Stimulated activated CD8-positive, alpha-beta memory T cell treated with anti-CD3 and anti-CD28 coated beads, Interleukin-4, amount 100 ng/mL, for 4 hours (primary cell): ENCODE measurements around the gene ABCA3.

Experiments
- DNase-seq, 2 donors: peaks; one replicate each; pipeline ENCODE4 v3.0.0-alpha.2; 2020; ENCODE audit warnings: low read depth in 2 of 2, low spot score in 1 of 2

Gene ABCA3

DNA sequence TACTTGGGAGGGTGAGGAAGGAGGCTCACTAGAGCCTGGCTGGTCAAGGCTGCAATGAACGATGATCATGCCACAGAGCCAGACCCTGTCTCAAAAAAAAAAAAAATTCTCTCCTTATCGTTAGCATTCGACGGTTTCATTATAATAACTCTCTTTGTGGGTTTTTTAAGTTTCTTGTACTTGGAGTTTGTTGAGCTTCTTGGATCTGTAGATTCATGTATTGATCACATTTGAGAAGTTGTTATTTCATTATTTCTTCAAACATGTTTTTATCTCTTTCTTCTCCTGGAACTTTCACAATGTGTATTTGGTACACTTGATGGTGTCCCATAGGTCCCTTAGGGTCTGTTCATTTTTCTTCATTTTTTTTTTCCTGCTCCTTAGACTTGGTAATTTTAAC, 16.8 kb upstream of the ABCA3 start:
- DNase-seq: no peak

DNA sequence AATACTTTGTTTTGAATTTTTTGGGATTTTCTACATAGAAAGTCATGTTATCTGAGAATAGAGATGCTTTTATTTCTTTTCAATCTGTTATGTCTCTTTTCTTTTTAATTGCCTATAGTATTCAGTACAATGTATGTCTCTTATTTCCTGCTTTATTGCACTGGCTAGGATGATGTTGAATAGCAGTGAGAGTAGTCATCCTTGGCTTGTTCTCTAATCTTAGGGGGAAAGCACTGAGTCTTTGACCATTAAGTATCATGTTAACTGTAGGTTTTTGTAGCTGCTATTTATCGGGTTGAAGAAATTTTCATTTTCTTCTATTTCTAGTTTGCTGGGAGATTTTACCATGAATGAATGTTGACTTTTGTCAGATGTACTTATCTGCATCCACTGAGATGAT, 10.0 kb upstream of the ABCA3 start:
- DNase-seq: no peak

DNA sequence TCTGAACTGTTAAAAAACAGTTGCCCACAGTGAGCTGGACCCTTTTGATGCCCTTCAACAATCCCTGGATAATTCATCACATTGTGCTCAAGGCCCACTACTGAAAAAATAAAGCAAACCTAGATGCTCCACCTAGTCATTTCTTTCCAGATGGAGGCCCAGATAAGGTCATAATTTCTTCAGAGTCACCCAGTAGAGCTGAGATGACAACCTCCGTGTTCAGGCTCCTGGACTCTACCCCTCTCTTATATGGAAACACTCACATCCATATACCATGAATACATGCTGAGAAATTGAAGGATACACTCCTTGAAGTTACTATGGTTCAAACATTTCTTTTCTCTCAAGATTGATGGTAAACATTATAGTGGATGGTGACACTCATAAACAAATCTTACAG, 2.7 kb upstream of the ABCA3 start:
- DNase-seq: no peak

DNA sequence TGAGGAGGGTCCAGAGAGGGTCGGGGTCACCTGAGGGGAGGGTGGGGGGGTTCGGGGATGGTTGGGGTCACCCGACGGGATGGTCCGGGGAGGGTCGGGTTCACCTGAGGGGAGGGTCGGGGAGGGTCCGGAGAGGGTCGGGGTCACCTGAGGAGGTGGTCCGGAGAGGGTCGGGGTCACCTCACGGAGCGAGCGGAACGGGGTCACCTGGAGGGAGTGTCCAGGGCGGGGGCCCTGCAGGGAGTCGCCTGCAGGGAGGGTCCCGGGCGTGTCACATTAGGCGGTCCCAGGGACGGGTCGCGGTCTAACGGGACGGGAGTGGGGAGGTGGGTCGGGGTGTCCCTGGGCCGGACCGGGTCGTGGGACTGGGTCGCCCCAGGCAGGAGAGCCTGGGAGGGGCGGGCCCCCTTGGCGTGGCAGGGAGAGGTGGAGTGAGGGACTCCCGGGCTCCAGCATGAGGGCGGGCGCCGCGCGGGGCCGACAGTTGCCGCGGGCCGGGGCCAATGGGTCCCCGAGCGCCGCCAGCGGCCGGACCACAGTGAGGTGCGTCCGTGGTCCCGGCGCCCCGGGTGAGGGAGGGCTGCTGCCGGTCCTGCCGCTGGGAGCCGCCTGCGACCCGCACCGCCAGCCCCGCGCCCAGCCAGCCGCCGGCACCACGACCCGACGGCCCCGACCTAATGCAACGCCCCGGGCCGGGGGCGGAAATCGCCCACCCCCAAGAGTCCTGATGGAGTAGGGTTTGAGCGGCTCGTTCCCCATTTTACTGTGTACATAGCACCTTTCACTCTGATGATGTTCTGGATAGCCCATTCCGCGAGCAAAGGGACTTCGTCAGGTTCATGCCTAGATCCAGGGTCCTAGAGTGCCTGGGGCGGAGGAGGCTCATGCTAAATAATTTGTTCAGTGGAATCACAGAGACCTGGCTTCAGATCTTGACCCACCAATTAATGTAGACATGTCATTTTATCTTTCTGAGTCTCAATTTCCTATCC, 1.2 kb upstream of the ABCA3 start:
- DNase-seq: no peak

DNA sequence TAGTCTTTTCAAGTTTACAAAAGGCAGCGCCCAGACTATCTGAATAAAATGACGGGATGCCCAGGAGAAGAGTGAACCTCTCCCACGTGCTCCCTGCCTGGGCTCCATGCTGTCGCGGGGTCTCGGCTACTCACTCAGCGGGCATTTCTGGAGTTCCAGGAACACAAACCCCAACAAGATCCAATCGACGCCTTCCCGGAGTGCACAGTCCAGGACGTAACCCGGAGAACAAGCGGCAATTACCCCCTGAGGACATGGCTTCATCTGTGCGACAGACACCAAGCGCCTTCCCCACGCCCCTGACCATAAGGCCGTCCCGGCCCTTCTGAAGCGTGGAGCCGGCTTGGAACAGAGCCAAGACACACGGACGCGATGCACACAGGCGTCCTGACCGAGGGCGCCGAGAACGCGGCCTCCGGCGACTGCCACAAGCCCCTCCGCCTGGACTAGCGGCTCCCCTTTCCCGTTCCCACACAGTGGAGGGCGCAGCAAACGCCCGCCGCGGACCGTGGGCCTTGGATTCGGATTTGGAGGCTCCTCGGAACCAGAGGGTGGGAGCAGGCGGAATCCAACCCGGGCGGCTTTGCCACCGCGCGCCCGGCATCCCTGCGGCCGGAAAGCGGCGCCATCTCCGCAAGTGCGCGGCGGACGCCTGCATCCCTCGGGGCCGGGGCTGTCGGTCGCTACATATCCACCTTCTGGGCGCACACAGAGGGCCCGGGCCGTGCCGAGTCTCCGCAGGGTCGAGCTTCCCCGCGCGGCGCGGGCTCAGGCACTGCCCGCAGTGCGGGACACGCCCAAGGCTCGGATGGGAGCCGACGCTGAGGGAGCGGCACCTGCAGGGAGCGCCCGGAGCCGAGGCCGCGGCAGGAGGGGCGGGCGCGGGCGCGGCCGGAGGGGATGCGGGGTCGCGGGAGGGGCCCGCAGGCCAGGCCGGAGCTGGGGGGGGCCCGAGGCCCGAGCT, 725 bp downstream of the ABCA3 start:
- DNase-seq: no peak

DNA sequence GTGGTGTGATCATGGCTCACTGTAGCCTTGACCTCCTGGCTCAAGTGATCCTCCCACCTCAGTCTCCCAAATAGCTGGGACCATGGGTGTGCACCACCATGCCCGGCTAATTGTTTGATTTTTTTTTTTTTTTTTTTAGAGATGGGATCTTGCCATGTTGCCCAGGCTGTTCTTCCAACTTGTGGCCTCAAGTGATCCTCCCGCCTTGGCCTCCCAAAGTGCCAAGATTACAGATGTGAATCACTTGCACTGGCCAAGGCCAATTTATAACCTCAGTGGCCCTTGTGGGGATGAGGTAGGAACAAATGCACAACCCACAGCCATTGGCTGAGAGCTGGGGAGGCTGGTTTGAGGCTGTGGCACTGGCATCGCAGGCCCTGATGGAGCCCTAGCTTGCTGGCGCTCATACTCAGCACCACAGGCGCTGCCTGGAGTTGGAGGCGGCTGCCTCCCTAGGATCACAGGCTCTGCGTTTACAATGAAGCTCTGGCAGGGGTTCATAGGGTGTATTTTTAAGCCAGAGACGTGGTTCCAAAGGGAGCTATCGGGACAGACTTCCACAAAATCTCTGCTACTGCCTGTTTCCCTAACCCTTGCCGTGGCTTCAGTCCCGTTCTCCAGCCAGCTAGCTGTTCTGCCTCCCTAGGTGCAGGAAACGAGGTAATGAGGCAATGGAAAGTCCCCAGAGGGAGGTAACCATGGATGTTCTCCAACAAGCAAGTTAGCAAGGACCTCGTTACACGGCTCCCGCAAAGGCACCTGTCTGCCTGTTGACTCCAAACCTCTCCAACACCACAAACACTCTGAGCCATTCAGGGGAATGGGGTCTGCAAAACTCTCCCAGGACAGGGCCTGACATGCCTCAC, 2.9 kb downstream of the ABCA3 start:
- no peak for DNase-seq

DNA sequence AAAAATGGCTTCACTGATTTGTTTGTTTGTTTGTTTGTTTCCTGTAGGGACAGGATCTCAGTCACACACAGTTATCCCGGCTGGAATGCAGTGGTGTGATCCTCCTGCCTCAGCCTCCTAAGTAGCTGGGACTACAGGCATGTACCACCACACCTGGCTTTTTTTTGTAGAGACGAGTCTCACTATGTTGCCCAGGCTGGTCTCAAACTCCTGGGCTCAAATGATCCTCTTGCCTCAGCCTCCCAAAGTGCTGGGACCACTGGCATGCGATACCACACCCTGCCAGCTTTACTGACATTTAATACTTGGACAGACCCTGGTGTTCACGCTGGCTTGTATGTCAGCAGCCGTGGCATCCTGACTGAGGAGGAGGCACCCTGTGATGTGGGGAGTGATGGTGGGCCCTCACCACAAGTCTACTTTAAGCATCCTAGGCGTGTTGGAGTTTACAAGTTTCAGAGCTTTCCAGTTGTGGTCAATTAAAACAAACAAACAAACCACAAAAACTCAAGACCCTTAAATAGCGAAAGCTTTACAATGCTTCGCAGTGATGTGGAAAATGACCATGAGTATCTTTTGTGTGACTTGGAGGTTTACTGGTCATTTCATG, 5.1 kb downstream of the ABCA3 start:
- no peak for DNase-seq

DNA sequence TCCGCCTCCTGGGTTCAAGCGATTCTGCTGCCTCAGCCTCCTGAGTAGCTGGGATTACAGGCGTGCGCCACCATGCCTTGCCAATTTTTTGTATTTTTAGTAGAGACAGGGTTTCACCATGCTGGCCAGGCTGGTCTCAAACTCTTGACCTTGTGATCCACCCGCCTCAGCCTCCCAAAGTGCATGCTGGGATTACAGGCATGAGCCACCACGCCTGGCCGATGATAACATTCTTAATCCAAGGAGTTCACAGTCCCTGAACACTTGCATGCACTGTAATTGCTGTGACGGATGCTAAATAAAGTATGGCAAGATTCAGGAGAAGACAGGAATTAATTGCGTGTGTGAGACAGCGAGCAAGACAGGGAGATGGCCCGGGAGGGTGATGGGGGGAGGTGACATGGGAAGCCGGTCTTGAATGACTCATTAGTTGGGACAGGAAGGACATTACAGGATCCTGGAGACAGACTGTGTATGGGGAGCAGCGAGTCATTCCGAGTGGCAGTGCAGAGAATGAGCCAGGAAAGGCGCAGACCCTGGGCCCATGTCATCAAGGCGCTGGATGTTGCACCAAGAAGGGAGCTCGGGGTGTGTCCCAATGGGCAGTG, 6.7 kb downstream of the ABCA3 start:
- no peak for DNase-seq

DNA sequence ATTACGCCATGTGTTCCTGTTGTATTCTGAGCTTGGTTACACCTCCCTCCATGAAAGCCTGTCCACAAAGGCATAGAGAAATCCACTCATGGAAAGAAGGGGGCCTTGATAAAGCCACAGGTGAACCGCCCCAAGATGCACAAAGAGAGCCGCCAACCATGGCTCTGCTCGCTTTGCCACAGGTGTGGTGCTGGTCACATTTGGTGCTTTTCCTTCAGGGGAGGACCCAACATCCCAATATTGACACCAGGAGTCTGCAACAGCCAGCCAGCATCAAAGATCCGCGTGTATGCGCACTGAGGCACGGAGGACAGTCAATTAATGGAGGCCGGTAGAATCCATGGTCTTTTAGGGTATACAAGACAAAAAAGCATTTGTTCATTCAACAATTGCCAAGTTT, 7.3 kb downstream of the ABCA3 start:
- DNase-seq: no peak

DNA sequence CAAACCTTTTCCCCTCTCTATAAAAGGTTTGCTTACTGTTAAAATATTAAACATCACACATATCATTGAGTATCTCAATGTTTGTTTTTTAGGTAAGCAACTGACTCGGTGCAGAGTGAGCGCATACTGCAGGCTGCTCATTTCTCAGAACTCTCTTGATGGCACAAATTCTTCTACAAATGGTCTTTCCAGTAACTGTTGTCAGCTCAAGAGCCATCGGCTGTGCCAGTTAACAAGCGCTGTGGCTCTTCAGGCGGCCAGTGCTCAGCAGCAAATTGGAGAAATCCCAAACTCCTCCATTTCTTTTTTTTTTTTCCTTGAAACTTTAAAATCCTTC, 8.6 kb downstream of the ABCA3 start:
- DNase-seq: no peak

DNA sequence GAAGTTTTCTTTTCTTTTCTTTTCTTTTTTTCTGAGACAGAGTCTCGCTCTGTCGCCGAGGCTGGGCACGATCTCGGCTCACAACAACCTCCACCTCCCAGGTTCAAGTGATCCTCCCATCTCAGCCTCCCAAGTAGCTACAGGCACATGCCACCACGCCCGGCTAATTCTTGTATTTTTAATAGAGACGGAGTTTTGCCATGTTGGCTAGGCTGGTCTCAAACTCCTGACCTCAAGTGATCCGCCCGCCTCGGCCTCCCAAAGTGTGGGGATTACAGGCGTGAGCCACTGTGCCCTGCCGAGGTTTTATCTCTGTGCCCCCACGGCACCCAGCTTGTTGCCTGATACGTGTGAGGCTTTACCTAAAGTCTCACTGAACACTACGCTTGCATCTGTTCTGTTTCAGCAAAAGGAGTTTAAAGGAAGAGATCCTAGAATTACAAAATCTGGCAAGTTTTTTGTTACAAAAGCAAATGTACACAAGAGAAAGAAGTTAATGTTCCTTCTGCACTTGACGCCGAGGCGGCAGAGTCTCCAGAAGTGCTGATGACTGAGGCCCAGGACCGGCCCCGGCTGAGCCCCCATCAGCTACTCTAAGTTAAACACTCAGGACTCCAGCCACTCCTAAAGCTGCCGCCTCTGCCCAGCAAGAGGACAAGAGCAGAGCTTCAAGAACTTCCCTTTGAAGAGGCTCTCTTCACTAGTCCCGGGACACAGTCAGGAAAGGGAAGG, 9.2 kb downstream of the ABCA3 start:
- no peak for DNase-seq

DNA sequence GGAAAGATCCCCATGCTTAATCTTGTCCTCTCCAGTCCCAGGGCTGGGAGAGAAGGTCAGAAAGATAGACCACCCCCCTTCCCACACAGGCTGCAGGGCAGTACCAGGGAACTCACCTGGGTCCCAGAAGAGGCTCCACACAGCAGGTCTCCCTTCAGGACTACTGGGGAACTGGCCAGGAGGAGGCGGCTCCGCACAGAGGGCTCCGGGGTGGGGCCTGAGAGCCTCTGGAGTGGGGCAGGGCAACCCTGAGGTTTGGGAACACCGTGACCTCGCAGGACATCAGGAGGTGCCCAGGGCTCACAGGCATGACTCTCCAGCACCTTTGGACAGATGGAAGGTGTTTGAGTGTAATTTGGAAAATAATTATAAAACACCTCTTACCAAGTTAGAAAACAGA, 11.0 kb downstream of the ABCA3 start:
- no peak for DNase-seq

DNA sequence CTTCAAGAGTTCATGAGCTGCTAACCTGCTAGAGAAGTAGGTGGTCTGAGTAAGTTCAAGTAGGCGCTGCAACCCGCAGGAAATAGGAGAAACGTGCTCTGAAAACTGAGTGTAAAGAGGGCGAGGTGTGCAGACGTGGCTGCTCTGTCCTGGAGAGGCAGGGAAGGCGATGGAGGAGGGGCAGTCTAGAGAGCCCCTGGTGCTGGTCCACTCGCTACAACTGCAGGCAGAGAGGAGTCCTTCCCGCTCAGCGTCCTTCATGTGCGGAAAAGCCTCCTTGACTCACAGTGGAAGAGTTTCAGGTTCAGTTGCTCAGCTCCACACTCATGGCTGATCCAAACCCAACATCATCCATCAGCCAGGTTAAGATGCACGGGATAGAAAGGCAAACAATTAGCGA, 12.1 kb downstream of the ABCA3 start:
- no peak for DNase-seq

DNA sequence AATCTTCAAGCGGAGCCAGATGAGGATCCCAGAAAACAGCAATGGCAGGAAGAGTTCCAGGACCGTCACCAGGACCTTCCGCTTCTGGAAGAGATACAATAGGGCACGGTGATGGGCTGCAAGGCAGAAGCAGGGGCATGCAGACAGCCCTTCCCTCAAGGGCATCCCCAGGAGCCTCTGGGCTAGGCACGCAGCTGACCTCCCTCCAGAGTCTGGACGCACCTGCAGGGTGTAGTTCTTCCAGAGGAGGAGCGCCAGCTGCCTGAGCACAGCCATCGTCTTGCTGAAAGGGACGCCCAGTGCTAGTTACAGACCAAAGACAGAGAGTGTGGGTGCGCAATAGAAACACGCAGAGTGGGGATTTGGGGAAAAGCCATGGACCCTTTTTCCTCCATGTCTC, 14.3 kb downstream of the ABCA3 start:
- no peak for DNase-seq

DNA sequence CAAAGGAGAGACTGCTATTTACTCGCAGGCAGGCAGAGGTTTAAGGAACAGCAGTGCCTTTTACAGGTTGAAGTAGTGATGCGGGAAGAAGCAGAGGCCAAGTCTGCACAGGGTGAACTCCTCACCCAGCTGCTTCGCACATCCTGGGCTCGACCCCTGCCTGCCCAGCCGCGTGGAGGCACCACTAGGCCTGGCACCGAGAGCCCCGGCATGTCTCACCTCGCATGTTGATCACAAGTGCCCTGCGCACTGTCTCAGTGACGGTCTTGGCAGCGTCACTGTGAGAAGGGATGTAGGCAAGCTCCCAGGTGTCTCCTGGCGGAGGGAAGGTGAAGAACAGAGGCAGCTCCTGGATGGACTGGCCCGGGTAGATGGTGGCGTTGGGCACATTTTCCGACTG, 14.7 kb downstream of the ABCA3 start:
- no peak for DNase-seq

DNA sequence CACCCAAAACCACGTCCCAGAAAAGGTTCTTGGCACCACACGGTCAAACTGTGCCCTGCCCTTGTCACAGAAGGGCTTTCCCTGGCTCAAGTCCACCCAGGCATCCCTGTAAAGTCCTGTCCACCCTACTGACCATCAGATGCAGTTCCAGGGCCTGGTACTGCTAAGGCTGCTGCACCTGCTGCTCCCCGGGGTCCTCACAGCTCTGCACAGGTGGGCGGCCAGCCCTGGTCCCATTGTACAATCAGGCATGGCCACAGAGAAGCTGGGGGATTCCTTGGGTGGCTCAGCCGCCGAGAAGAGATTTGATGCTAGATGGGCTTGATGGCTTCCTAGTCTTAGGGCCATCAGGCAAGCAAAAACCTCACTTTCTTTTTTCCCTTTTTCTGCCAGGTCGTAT, 15.3 kb downstream of the ABCA3 start:
- DNase-seq: no peak

DNA sequence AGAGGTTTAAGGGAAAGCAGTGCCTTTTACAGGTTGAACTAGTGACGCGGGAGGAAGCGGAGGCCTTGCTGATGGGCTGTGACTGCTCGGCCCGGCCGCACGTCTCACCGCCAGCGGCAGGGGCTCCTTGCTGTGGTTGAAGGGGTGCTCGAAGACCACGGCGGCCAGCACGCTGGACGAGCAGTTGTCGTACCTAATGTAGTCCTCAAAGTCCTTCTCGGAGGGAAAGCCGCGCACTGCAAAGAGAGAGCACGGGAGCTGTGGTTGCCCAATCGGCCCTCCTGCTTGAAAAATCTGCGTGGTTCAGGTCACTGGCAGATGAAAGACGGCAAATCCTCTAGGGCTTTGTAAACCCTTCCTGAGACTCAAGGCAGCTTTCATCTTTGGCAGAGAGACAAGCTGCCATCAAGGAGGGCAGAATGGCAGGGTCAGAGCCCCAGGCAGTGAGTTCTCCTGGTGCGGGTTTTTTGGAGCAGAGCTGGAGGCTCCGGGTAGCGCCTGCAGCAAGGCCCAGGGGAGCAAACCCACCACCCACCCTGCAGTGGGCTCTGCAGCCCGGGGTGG, 16.1 kb downstream of the ABCA3 start:
- DNase-seq: no peak

DNA sequence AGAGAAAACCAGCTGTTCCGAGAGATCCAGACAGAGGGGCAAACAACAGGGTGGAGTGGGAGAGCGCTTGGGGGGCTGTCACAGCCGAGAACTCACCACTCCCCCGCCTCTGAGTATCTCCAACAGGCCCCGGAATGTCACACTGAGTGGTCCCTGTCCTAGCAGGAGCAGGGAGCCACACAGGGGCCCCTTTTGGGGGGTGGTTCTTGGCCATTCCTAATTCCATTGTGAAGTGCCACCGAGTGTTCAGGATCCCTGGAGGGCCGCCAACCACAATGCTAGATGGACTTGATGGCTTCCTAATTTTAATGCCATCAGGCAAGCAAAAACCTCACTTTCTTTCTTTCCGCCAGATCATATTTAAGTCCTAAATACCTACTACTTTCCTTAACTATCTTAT, 16.8 kb downstream of the ABCA3 start:
- DNase-seq: no peak

DNA sequence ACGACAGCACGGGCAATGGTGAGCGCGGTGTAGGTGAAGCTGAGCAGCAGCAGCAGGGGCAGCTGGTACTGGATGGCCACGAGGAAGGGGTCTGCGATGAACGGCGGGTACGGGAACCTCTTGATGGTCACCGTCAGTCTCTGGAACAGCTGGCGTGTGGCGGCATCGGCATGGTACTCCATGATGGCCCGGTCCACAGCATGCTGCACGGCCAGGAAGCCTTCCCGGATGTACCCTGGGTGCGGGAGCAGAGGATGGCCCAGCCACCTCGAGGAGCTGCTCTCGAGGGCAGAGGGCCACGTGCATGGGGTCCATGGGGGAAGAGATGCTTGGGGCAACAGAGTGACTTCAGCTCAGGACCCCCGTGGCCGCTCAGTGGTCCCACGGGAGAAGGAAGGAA, 20.9 kb downstream of the ABCA3 start:
- DNase-seq: no peak
